Kidney (tissue), 14 donors: ENCODE results near the gene TSC22D1. TPM values are rescaled to one million over a fixed set of nuclear protein-coding genes. Genes with fewer than 3 reads are reported as not detected.
"Not testable (repeated sequence)": the region's sequence is repeated elsewhere in the genome, so short reads cannot be mapped to it uniquely, and the experiment has no call there.

ENCODE experiments used
- DNase-seq, 5 donors: peaks; one replicate each; pipeline ENCODE4 v3.0.0-alpha.2; 2013 to 2020
- FAIRE-seq: peaks from 2 replicates; lab custom pipeline; 2012; peaks lifted over from hg19 to GRCh38; lab: Jason Lieb, UNC
- H3K27ac ChIP-seq, 2 donors: one replicate each; pipeline ENCODE4 v1.7.0; 2013; ENCODE audit warnings: low read depth in 2 of 2, low read length in 2 of 2, inconsistent platforms in 1 of 2
- H3K27me3 ChIP-seq: one replicate; pipeline ENCODE4 v1.7.1; 2013; ENCODE audit warnings: low read length, inconsistent platforms; ENCODE audit not compliant: control insufficient read depth, insufficient read depth
- H3K36me3 ChIP-seq, 3 donors: one replicate each; pipeline versions ENCODE4 v1.7.0 to v1.7.1; 2013; ENCODE audit warnings: low read length in 3 of 3, control low read depth in 1 of 3, inconsistent platforms in 1 of 3; ENCODE audit not compliant: insufficient read depth in 3 of 3, control insufficient read depth in 2 of 3
- H3K4me1 ChIP-seq, 3 donors: one replicate each; pipeline versions ENCODE4 v1.7.0 to v1.7.1; 2013; ENCODE audit warnings: low read length in 3 of 3, inconsistent platforms in 1 of 3, low read depth in 1 of 3; ENCODE audit not compliant: control insufficient read depth in 2 of 3, insufficient read depth in 2 of 3
- H3K4me3 ChIP-seq, 3 donors: one replicate each; pipeline versions ENCODE4 v1.7.0 to v1.8.1; 2013; ENCODE audit warnings: low read length in 3 of 3, control low read depth in 1 of 3, inconsistent platforms in 1 of 3
- H3K9ac ChIP-seq, 3 donors: one replicate each; pipeline versions ENCODE4 v1.7.0 to v1.7.1; 2013; ENCODE audit warnings: low read length in 3 of 3, control low read depth in 1 of 3, inconsistent platforms in 1 of 3
- H3K9me3 ChIP-seq, 3 donors: one replicate each; pipeline versions ENCODE4 v1.7.0 to v1.7.1; 2013; ENCODE audit warnings: low read length in 3 of 3, control low read depth in 1 of 3, inconsistent platforms in 1 of 3; ENCODE audit not compliant: control insufficient read depth in 2 of 3, insufficient read depth in 1 of 3
- intact Hi-C: fragments of 100-400 bp; cut with DNase I; formaldehyde crosslinking; loops from one replicate; pipeline ENCODE4 v1.11.1; 2022
- polyA plus RNA-seq: library from polyadenylated mRNA; stranded (reverse); fragments of 350-450 nt; fragmentation: Illumina TruSeq; extraction: RNeasy Lipid Tissue Mini Kit (QIAGEN cat#74804); gene quantifications from one replicate; pipeline ENCODE4 v1.2.3, GENCODE V29; 2014; ENCODE audit warnings: low read depth, low replicate concordance; ENCODE audit not compliant: insufficient read depth
- total RNA-seq: library from RNA; stranded (reverse); fragmentation: NEBNext Ultra II Directional; extraction: Animal tissue kit (Norgen Biotek cat#: 25700); gene quantifications from one replicate; pipeline ENCODE4 v1.2.1, GENCODE V29; 2021
- TF ChIP-seq, protein P1 (sequence below): IDR thresholded peaks from 3 replicates; pipeline ENCODE4 v1.5.1; 2012; ENCODE audit warnings: mild to moderate bottlenecking, moderate library complexity, borderline replicate concordance; ENCODE audit not compliant: insufficient read depth; ENCODE audit errors: extremely low read depth
- donor health status: control.
- donor health status: control.
- donor health status: control.
- donor health status: control.
- donor health status: control.
- donor health status: DM: yes; HTN: yes; CAD: no.
- donor health status: Normal renal cell carcinoma (clear cell type).

The TSC22D1 gene
- total and polyA plus RNA-seq, 2 donors from 2014 or later = 163 to 349 TPM

DNA sequence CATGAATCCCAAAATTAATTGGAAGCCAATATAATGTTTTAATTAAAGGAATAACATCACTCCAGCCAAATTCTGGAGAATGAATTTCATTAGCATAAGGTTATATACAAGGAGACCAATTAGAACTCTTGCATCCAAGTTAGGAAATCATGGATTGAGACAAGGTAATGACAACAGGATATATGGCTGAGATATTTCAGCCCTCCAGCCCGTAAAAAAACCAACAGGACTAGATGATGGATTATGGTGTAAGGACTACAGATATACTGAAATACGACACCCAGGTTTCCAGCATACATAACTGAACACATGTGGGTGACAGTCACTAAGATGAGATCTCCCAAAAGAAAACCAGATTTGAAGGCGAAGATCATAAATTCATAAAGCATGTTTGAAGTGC lies 56.5 kb downstream of the TSC22D1 start:
- Histone ChIP-seq H3K4me3 (no peak overlapping the region), H3K9ac (no peak overlapping the region), H3K4me1 (peaks cover 0 to 14% (median 2%) of the 10 kb centered on the region in 3 donors), H3K9me3 (no peaks in the 10 kb centered on the region), H3K27ac (no peak overlapping the region), H3K36me3 (no peaks in the 10 kb centered on the region), H3K27me3 (no peaks in the 10 kb centered on the region)
- no peak for DNase-seq
- intact Hi-C loops = no loop called here
- TF ChIP-seq, protein P1, sequence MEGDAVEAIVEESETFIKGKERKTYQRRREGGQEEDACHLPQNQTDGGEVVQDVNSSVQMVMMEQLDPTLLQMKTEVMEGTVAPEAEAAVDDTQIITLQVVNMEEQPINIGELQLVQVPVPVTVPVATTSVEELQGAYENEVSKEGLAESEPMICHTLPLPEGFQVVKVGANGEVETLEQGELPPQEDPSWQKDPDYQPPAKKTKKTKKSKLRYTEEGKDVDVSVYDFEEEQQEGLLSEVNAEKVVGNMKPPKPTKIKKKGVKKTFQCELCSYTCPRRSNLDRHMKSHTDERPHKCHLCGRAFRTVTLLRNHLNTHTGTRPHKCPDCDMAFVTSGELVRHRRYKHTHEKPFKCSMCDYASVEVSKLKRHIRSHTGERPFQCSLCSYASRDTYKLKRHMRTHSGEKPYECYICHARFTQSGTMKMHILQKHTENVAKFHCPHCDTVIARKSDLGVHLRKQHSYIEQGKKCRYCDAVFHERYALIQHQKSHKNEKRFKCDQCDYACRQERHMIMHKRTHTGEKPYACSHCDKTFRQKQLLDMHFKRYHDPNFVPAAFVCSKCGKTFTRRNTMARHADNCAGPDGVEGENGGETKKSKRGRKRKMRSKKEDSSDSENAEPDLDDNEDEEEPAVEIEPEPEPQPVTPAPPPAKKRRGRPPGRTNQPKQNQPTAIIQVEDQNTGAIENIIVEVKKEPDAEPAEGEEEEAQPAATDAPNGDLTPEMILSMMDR = no peak
- no peak for FAIRE-seq

GRCh38 chr13:44516771-44517170 lies 59.4 kb downstream of the TSC22D1 start:
- intact Hi-C loops = no loop called here
- Histone ChIP-seq H3K9ac (no peak overlapping the region), H3K27me3 (no peaks in the 10 kb centered on the region), H3K4me3 (no peak overlapping the region), H3K4me1 (peaks cover 0 to under 1% (median 0%) of the 10 kb centered on the region in 3 donors), H3K36me3 (no peaks in the 10 kb centered on the region), H3K9me3 (no peaks in the 10 kb centered on the region), H3K27ac (no peak overlapping the region)
- FAIRE-seq (no peak), DNase-seq (no peak)
- TF ChIP-seq, protein P1 = no peak

- Histone ChIP-seq H3K9me3 (no peaks in the 10 kb centered on the region), H3K4me3 (no peak overlapping the region), H3K27ac (no peak overlapping the region), H3K36me3 (no peaks in the 10 kb centered on the region), H3K9ac (no peak overlapping the region), H3K27me3 (no peaks in the 10 kb centered on the region), H3K4me1 (no peaks in the 10 kb centered on the region)
- DNase-seq (no peak), FAIRE-seq (no peak)
- TF ChIP-seq, protein P1 = no peak
- intact Hi-C loops = no loop called here
Measured at GRCh38 chr13:44514278-44514677, 61.9 kb downstream of the TSC22D1 start.

GRCh38 chr13:44509853-44510252 lies 66.3 kb downstream of the TSC22D1 start:
- H3K36me3 ChIP-seq, H3K27ac ChIP-seq, H3K4me1 ChIP-seq, H3K9ac ChIP-seq, FAIRE-seq, H3K9me3 ChIP-seq, intact Hi-C loops, DNase-seq, H3K4me3 ChIP-seq, H3K27me3 ChIP-seq: not testable (repeated sequence)
